Right atrium auricular region (tissue), 2 donors: Measurements from ENCODE around the gene PRODH2. TPM values are rescaled to one million over a fixed set of nuclear protein-coding genes. Genes with fewer than 3 reads are reported as not detected.

Experiments
- DNase-seq: peaks from one replicate; pipeline ENCODE4 v3.0.0-alpha.2; 2019; ENCODE audit warnings: low spot score
- H3K27ac ChIP-seq, 2 donors: fragments of 200-600 bp; sonication (generic); 1 replicate in 1 of 2; 2 replicates in 1 of 2; pipeline ENCODE4 v1.5.1; 2016 to 2019
- H3K27me3 ChIP-seq, 2 donors: fragments of 200-600 bp; sonication (generic); one replicate each; pipeline versions ENCODE4 v1.5.1 to v1.6.0; 2017 to 2019
- H3K36me3 ChIP-seq: fragments of 200-600 bp; sonication (generic); one replicate; pipeline ENCODE4 v1.5.1; 2016
- H3K4me1 ChIP-seq, 2 donors: fragments of 200-600 bp; sonication (generic); one replicate each; pipeline versions ENCODE4 v1.5.1 to v1.6.0; 2017 to 2019
- H3K4me3 ChIP-seq, 2 donors: fragments of 200-600 bp; sonication (generic); 1 replicate in 1 of 2; 2 replicates in 1 of 2; pipeline ENCODE4 v1.5.1; 2017 to 2019; ENCODE audit warnings: mild to moderate bottlenecking in 1 of 2, moderate library complexity in 1 of 2
- H3K9me3 ChIP-seq, 2 donors: fragments of 200-600 bp; sonication (generic); one replicate each; pipeline ENCODE4 v1.5.1; 2019
- CTCF ChIP-seq, 2 donors: fragments of 200-600 bp; sonication (generic); IDR thresholded peaks; one replicate each; pipeline ENCODE4 v1.5.1; 2019; ENCODE audit warnings: antibody characterized with exemption in 2 of 2
- total RNA-seq, 2 donors: library from RNA; depleted of rRNA; stranded (reverse); fragments of >200 nt; gene quantifications; one replicate each; pipeline ENCODE4 v1.1.0, GENCODE V29; 2016

Gene PRODH2
- total RNA-seq, 2 donors from 2014 or later, result not detected

- no peak overlapping the region for H3K27ac ChIP-seq
- no peak overlapping the region for H3K4me3 ChIP-seq
- no peak for DNase-seq
- no peaks in the 10 kb centered on the region for H3K9me3 ChIP-seq
- H3K27me3 ChIP-seq, result no peaks in the 10 kb centered on the region
- H3K36me3 ChIP-seq, result no peaks in the 10 kb centered on the region
- no peak for TF ChIP-seq CTCF (IDR thresholded peaks at IDR 0.05)
- H3K4me1 ChIP-seq, result no peaks in the 10 kb centered on the region
These were observed 5.0 kb downstream of the PRODH2 start for GRCh38 chr19:35807633-35808032.

GRCh38 chr19:35806597-35806996 is 6.0 kb downstream of the PRODH2 start:
- Histone ChIP-seq H3K27me3 (no peaks in the 10 kb centered on the region), H3K4me1 (no peaks in the 10 kb centered on the region), H3K36me3 (no peaks in the 10 kb centered on the region), H3K9me3 (no peaks in the 10 kb centered on the region), H3K4me3 (no peak overlapping the region), H3K27ac (no peak overlapping the region)
- no peak for TF ChIP-seq CTCF (IDR thresholded peaks at IDR 0.05)
- no peak for DNase-seq

- no peaks in the 10 kb centered on the region for H3K9me3 ChIP-seq
- H3K27me3 ChIP-seq, result no peaks in the 10 kb centered on the region
- H3K4me1 ChIP-seq, result no peaks in the 10 kb centered on the region
- no peak for TF ChIP-seq CTCF (IDR thresholded peaks at IDR 0.05)
- no peak for DNase-seq
- no peak overlapping the region for H3K27ac ChIP-seq
- no peaks in the 10 kb centered on the region for H3K36me3 ChIP-seq
- no peak overlapping the region for H3K4me3 ChIP-seq
These were observed 7.0 kb downstream of the PRODH2 start for GRCh38 chr19:35805526-35806102.

- no peak overlapping the region for H3K27ac ChIP-seq
- H3K27me3 ChIP-seq, result peaks cover 0 to 6% of the 10 kb centered on the region in 2 donors
- H3K4me1 ChIP-seq, result peaks cover 0 to 6% of the 10 kb centered on the region in 2 donors
- TF ChIP-seq CTCF (IDR thresholded peaks at IDR 0.05), result no peak
- H3K9me3 ChIP-seq, result no peaks in the 10 kb centered on the region
- no peak for DNase-seq
- no peak overlapping the region for H3K4me3 ChIP-seq
- no peaks in the 10 kb centered on the region for H3K36me3 ChIP-seq
These were observed 10.8 kb downstream of the PRODH2 start for GRCh38 chr19:35801828-35802227.

GRCh38 chr19:35797663-35798062 is 15.0 kb downstream of the PRODH2 start:
- no peak for DNase-seq
- peak overlapping the region in 1 of 2 donors; percentile 24 for H3K4me3 ChIP-seq
- TF ChIP-seq CTCF (IDR thresholded peaks at IDR 0.05), result no peak
- H3K4me1 ChIP-seq, result peaks cover 0 to 6% of the 10 kb centered on the region in 2 donors
- H3K36me3 ChIP-seq, result no peaks in the 10 kb centered on the region
- H3K27ac ChIP-seq, result no peak overlapping the region
- H3K27me3 ChIP-seq, result peaks cover 0 to 6% of the 10 kb centered on the region in 2 donors
- no peaks in the 10 kb centered on the region for H3K9me3 ChIP-seq
